SU-DHL-6 (cell line): ENCODE data around the gene HBEGF.

Experiments used
- EZH2phosphoT487 ChIP-seq: fragments of 200-600 bp; sonication (generic), shearing (Covaris generic); conservative IDR thresholded peaks from 2 replicates; pipeline ENCODE4 v1.6.1; 2018; ENCODE audit warnings: mild to moderate bottlenecking, antibody characterized with exemption, low read length, moderate library complexity, mixed read lengths
- TF ChIP-seq, protein P1 (sequence below): fragments of 200-600 bp; sonication (generic); IDR thresholded peaks from one replicate; pipeline ENCODE4 v1.5.1; 2017; ENCODE audit warnings: antibody characterized with exemption, mild to moderate bottlenecking, low read length, moderate library complexity; ENCODE audit not compliant: insufficient read depth, poor library complexity, severe bottlenecking

DNA sequence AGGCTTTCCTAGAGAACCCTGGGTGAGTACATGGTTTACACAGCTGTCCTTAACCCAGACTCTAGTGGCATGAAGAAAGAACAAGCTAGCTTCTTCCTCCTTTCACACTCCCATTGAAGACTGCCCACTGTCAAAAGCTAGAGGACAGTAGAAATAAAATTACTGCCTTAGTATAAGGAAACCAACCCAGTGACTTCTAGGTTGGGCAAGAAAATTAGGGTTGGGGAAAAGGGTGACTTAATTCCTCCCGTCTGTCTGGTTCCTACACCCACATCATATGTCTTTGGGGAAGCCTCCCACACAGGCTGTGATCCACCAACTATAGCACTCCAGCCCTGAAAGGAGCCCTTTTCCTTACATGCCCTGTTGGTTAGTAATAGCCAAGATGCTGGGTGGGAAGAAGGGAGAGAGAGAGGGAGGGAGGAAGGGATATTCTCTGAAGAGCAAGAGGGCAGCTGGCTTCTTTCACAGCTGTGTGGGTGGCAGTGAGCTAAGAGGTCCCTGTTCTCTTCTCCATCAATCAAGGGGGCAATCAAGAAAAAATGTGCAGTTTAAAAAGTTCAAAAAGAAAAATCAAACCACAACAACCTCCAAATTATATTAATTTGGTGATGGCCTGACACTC is 21.7 kb downstream of the HBEGF start:
- TF ChIP-seq, protein P1, sequence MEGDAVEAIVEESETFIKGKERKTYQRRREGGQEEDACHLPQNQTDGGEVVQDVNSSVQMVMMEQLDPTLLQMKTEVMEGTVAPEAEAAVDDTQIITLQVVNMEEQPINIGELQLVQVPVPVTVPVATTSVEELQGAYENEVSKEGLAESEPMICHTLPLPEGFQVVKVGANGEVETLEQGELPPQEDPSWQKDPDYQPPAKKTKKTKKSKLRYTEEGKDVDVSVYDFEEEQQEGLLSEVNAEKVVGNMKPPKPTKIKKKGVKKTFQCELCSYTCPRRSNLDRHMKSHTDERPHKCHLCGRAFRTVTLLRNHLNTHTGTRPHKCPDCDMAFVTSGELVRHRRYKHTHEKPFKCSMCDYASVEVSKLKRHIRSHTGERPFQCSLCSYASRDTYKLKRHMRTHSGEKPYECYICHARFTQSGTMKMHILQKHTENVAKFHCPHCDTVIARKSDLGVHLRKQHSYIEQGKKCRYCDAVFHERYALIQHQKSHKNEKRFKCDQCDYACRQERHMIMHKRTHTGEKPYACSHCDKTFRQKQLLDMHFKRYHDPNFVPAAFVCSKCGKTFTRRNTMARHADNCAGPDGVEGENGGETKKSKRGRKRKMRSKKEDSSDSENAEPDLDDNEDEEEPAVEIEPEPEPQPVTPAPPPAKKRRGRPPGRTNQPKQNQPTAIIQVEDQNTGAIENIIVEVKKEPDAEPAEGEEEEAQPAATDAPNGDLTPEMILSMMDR = no peak
- TF ChIP-seq EZH2phosphoT487 = no peak
